WTC11 (cell line): ENCODE data around the gene PLA2G4A. TPM values are rescaled to one million over a fixed set of nuclear protein-coding genes. Genes with fewer than 3 reads are reported as not detected.

Experiments used
- ATAC-seq: fragments of 200-7000 bp; cut with Tn5 transposase; 2 replicates; pipeline ENCODE4 v1.10.0; 2021; ENCODE audit warnings: mild to moderate bottlenecking, moderate library complexity
- CTCF ChIA-PET: fragments of 300-600 bp; sonication (Branson Sonifier 250); formaldehyde crosslinking; loops from one replicate; lab custom pipeline; 2021; ENCODE audit warnings: antibody characterized with exemption; lab: Charles Lee
- POLR2A ChIA-PET: fragments of 350-600 bp; sonication (Branson Sonifier 250); formaldehyde crosslinking; loops from one replicate; lab custom pipeline; 2021; ENCODE audit warnings: antibody characterized with exemption; lab: Charles Lee
- DNase-seq: peaks from one replicate; pipeline ENCODE4 v3.0.0; 2021; ENCODE audit warnings: low spot score
- H3K27ac Mint-ChIP-seq: 2 replicates; pipeline ENCODE4 v1.8.0; 2021; ENCODE audit warnings: mixed read lengths
- H3K27me3 Mint-ChIP-seq: 2 replicates; pipeline ENCODE4 v1.8.0; 2021; ENCODE audit warnings: low read depth, mild to moderate bottlenecking, moderate library complexity, mixed read lengths
- H3K36me3 Mint-ChIP-seq: 2 replicates; pipeline ENCODE4 v1.8.0; 2021; ENCODE audit warnings: mixed read lengths
- H3K4me1 Mint-ChIP-seq: 2 replicates; pipeline ENCODE4 v1.8.0; 2022; ENCODE audit warnings: mixed read lengths
- H3K4me3 Mint-ChIP-seq: 2 replicates; pipeline ENCODE4 v1.8.0; 2021; ENCODE audit warnings: mild to moderate bottlenecking, moderate library complexity, mixed read lengths
- H3K9me3 Mint-ChIP-seq: 2 replicates; pipeline ENCODE4 v1.8.0; 2021; ENCODE audit warnings: mixed read lengths
- ATF1 ChIP-seq: sonication (generic); formaldehyde crosslinking; IDR thresholded peaks from 2 replicates; pipeline ENCODE4 v1.8.1; 2023; ENCODE audit warnings: mild to moderate bottlenecking, moderate library complexity, missing genetic modification reagents
- FOXK1 ChIP-seq: sonication (generic); formaldehyde crosslinking; IDR thresholded peaks from 2 replicates; pipeline ENCODE4 v1.8.0; 2022; ENCODE audit warnings: mild to moderate bottlenecking, moderate library complexity, missing genetic modification reagents
- GRHL2 ChIP-seq: fragments of 250-450 bp; sonication (Bioruptor Pico); IDR thresholded peaks from 2 replicates; pipeline ENCODE4 v1.8.0; 2022; ENCODE audit warnings: mild to moderate bottlenecking, moderate library complexity; ENCODE audit not compliant: insufficient replicate concordance, severe bottlenecking
- GTF2I ChIP-seq: fragments of 250-450 bp; sonication (Bioruptor Pico); conservative IDR thresholded peaks from 2 replicates; pipeline ENCODE4 v1.4.0; 2021; ENCODE audit warnings: mild to moderate bottlenecking
- MXD4 ChIP-seq: fragments of 250-450 bp; sonication (Bioruptor Pico); IDR thresholded peaks from 2 replicates; pipeline ENCODE4 v1.8.0; 2021; ENCODE audit warnings: mild to moderate bottlenecking, moderate library complexity, borderline replicate concordance
- MYBL2 ChIP-seq: sonication (generic); formaldehyde crosslinking; IDR thresholded peaks from 2 replicates; pipeline ENCODE4 v1.8.1; 2023; ENCODE audit warnings: mild to moderate bottlenecking, moderate library complexity, missing genetic modification reagents
- NFYB ChIP-seq: sonication (generic); formaldehyde crosslinking; conservative IDR thresholded peaks from 2 replicates; pipeline ENCODE4 v1.8.0; 2022; ENCODE audit warnings: low read depth, missing genetic modification reagents
- RELA ChIP-seq: sonication (generic); formaldehyde crosslinking; IDR thresholded peaks from 2 replicates; pipeline ENCODE4 v1.8.1; 2022; ENCODE audit warnings: missing genetic modification reagents, mild to moderate bottlenecking, borderline replicate concordance
- SOX15 ChIP-seq: fragments of 250-450 bp; sonication (Bioruptor Pico); IDR thresholded peaks from 2 replicates; pipeline ENCODE4 v1.9.0; 2021; ENCODE audit warnings: mild to moderate bottlenecking
- TEAD4 ChIP-seq: sonication (generic); formaldehyde crosslinking; IDR thresholded peaks from 2 replicates; pipeline ENCODE4 v1.8.0; 2022; ENCODE audit warnings: mild to moderate bottlenecking, missing genetic modification reagents
- TP53 ChIP-seq: sonication (generic); formaldehyde crosslinking; IDR thresholded peaks from 2 replicates; pipeline ENCODE4 v1.8.1; 2023; ENCODE audit warnings: mild to moderate bottlenecking, missing genetic modification reagents
- USF2 ChIP-seq: sonication (generic); formaldehyde crosslinking; IDR thresholded peaks from 2 replicates; pipeline ENCODE4 v1.8.1; 2023; ENCODE audit warnings: mild to moderate bottlenecking, missing genetic modification reagents, moderate library complexity
- ZMAT4 ChIP-seq: fragments of 250-450 bp; sonication (Bioruptor Pico); IDR thresholded peaks from 2 replicates; pipeline ENCODE4 v1.9.0; 2021; ENCODE audit warnings: mild to moderate bottlenecking
- ZNF281 ChIP-seq: sonication (generic); formaldehyde crosslinking; IDR thresholded peaks from 2 replicates; pipeline ENCODE4 v1.8.0; 2023; ENCODE audit warnings: mild to moderate bottlenecking, missing genetic modification reagents
- ZNF532 ChIP-seq: fragments of 250-450 bp; sonication (Bioruptor Pico); IDR thresholded peaks from 2 replicates; pipeline ENCODE4 v1.9.0; 2021; ENCODE audit warnings: mild to moderate bottlenecking, borderline replicate concordance
- total RNA-seq: library from RNA; stranded (reverse); gene quantifications from 3 replicates; pipeline ENCODE4 v1.2.3, GENCODE V29; 2021
- TF ChIP-seq, protein P1 (sequence below): sonication (generic); formaldehyde crosslinking; IDR thresholded peaks from 2 replicates; pipeline ENCODE4 v1.8.1; 2023; ENCODE audit warnings: mild to moderate bottlenecking, missing genetic modification reagents, borderline replicate concordance
- TF ChIP-seq, protein P2 (sequence below): sonication (generic); formaldehyde crosslinking; IDR thresholded peaks from 2 replicates; pipeline ENCODE4 v1.8.1; 2022; ENCODE audit warnings: low read depth, mild to moderate bottlenecking, moderate library complexity, missing genetic modification reagents, borderline replicate concordance
- TF ChIP-seq, protein P3 (sequence below): fragments of 250-450 bp; sonication (Bioruptor Pico); IDR thresholded peaks from 2 replicates; pipeline ENCODE4 v2.1.2; 2022; ENCODE audit warnings: mild to moderate bottlenecking, moderate library complexity

The PLA2G4A gene
- total RNA-seq, 1 experiment from 2014 or later = 1.3 TPM

DNA sequence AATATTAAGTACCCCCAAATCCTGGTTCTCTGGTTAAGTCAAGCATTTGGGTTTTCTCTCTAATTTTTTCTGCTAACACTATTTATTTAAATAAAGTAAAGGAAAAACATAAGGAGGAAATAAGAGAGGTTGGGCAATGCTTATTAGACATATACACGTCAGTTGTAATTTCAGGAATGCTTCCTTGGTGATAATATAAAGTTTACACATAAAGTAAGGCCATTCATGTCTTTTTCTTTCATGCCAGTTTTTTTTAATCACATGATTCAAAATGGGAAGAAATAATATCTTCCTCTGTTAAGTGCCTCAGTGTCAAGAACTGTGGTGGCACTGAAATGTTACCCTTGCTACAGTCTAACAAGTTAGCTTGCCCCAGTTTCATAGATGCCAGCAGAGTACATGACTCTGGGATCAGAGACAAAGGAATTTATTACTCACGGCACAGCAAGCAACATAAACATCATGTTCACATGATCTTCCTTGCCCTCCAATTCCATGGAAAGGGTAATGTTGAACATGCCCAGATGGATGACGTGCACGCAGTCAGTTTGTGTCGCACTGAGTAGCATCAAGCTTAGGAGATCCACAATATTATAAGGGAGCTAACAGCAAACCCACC lies 184.9 kb downstream of the PLA2G4A start (continued):
- TF ChIP-seq NFYB (CRISPR knock-in tag) = no peak
- TF ChIP-seq, protein P1, sequence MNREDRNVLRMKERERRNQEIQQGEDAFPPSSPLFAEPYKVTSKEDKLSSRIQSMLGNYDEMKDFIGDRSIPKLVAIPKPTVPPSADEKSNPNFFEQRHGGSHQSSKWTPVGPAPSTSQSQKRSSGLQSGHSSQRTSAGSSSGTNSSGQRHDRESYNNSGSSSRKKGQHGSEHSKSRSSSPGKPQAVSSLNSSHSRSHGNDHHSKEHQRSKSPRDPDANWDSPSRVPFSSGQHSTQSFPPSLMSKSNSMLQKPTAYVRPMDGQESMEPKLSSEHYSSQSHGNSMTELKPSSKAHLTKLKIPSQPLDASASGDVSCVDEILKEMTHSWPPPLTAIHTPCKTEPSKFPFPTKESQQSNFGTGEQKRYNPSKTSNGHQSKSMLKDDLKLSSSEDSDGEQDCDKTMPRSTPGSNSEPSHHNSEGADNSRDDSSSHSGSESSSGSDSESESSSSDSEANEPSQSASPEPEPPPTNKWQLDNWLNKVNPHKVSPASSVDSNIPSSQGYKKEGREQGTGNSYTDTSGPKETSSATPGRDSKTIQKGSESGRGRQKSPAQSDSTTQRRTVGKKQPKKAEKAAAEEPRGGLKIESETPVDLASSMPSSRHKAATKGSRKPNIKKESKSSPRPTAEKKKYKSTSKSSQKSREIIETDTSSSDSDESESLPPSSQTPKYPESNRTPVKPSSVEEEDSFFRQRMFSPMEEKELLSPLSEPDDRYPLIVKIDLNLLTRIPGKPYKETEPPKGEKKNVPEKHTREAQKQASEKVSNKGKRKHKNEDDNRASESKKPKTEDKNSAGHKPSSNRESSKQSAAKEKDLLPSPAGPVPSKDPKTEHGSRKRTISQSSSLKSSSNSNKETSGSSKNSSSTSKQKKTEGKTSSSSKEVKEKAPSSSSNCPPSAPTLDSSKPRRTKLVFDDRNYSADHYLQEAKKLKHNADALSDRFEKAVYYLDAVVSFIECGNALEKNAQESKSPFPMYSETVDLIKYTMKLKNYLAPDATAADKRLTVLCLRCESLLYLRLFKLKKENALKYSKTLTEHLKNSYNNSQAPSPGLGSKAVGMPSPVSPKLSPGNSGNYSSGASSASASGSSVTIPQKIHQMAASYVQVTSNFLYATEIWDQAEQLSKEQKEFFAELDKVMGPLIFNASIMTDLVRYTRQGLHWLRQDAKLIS = no peak
- TF ChIP-seq, all 79 proteins: peak for 0

DNA sequence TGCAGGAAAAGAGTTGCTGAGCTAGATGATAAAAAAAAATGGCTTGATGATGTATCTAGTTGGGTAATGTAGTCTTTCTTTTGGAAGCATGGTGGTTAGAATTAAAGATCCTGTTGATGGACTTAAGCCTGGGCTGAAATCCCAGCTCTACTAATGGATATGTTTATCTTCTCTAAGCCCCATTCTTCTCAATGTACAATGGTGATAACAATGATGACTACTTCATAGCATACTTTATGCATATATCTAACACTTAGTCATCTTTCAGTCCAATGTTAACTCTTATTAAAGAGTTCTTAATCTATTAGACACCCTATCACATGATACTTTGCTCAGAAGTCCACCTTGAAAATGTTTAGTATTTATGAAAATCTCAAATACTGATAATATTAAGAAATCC lies 189.5 kb downstream of the PLA2G4A start:
- Mint-ChIP-seq H3K36me3 (peaks cover 8% of the 10 kb centered on the region; the same call in 1 of the 2 replicates), H3K27ac (no peak overlapping the region)
- CTCF ChIA-PET = no interaction called here

More for the DNA sequence above, 189.5 kb downstream of the PLA2G4A start:
- H3K9me3 Mint-ChIP-seq = peaks cover 19% of the 10 kb centered on the region
- H3K27me3 Mint-ChIP-seq = no peaks in the 10 kb centered on the region
- no peak for DNase-seq
- TF ChIP-seq USF2 (no peak), GRHL2 (no peak), RELA (CRISPR knock-in tag) (no peak), ZNF532 (no peak), SOX15 (CRISPR knock-in tag) (no peak), MYBL2 (CRISPR knock-in tag) (no peak), TEAD4 (CRISPR knock-in tag) (no peak), TP53 (CRISPR knock-in tag) (no peak), GTF2I (CRISPR knock-in tag) (no peak), ATF1 (CRISPR knock-in tag) (no peak), ZNF281 (CRISPR knock-in tag) (no peak), ZMAT4 (CRISPR knock-in tag) (no peak), MXD4 (CRISPR knock-in tag) (no peak), FOXK1 (CRISPR knock-in tag) (no peak)
- TF ChIP-seq, protein P2, sequence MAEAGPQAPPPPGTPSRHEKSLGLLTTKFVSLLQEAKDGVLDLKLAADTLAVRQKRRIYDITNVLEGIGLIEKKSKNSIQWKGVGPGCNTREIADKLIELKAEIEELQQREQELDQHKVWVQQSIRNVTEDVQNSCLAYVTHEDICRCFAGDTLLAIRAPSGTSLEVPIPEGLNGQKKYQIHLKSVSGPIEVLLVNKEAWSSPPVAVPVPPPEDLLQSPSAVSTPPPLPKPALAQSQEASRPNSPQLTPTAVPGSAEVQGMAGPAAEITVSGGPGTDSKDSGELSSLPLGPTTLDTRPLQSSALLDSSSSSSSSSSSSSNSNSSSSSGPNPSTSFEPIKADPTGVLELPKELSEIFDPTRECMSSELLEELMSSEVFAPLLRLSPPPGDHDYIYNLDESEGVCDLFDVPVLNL (CRISPR knock-in tag) = no peak
- TF ChIP-seq, protein P3, sequence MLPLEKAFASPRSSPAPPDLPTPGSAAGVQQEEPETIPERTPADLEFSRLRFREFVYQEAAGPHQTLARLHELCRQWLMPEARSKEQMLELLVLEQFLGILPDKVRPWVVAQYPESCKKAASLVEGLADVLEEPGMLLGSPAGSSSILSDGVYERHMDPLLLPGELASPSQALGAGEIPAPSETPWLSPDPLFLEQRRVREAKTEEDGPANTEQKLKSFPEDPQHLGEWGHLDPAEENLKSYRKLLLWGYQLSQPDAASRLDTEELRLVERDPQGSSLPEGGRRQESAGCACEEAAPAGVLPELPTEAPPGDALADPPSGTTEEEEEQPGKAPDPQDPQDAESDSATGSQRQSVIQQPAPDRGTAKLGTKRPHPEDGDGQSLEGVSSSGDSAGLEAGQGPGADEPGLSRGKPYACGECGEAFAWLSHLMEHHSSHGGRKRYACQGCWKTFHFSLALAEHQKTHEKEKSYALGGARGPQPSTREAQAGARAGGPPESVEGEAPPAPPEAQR (CRISPR knock-in tag) = no peak
- H3K4me3 Mint-ChIP-seq = no peak overlapping the region
- no peak for ATAC-seq
- POLR2A ChIA-PET = no interaction called here
- 0 out of 2 replicates have a peak, but pooled peaks cover 3% of the 10 kb centered on the region for H3K4me1 Mint-ChIP-seq
